ENCODE measurements around the gene CHD6. TPM values are rescaled to one million over a fixed set of nuclear protein-coding genes. Genes with fewer than 3 reads are reported as not detected.

CHD6 gene
- total RNA-seq, 2 donors from 2014 or later: 40.9 to 72.0 TPM

- intact Hi-C loops (cut with DNase I): no loop called here
- TF ChIP-seq POLR2AphosphoS5 (IDR thresholded peaks at IDR 0.05) (no peak), CTCF (IDR thresholded peaks at IDR 0.05) (no peak), POLR2A (IDR thresholded peaks at IDR 0.05) (no peak)
- Histone ChIP-seq H3K4me3 (no peak overlapping the region), H3K9me3 (no peaks in the 10 kb centered on the region), H3K27ac (no peak overlapping the region), H3K36me3 (no peaks in the 10 kb centered on the region), H3K27me3 (replicated peaks; ENCODE audit: insufficient read depth) (no peaks in the 10 kb centered on the region), H3K4me1 (replicated peaks) (no peaks in the 10 kb centered on the region)
- no peak for DNase-seq (ENCODE audit: low spot score)
- WGBS: 80% methylated on average over 2 of the region's 2 CpGs
Measured at GRCh38 chr20:41379551-41379950, 238.6 kb downstream of the CHD6 start.

GRCh38 chr20:41377275-41377674, 240.9 kb downstream of the CHD6 start:
- TF ChIP-seq POLR2A (IDR thresholded peaks at IDR 0.05) (no peak), CTCF (IDR thresholded peaks at IDR 0.05) (no peak), POLR2AphosphoS5 (IDR thresholded peaks at IDR 0.05) (no peak)
- Histone ChIP-seq H3K9me3 (no peaks in the 10 kb centered on the region), H3K4me1 (replicated peaks) (no peaks in the 10 kb centered on the region), H3K36me3 (no peaks in the 10 kb centered on the region), H3K27me3 (replicated peaks; ENCODE audit: insufficient read depth) (no peaks in the 10 kb centered on the region), H3K4me3 (no peak overlapping the region), H3K27ac (no peak overlapping the region)
- no peak for DNase-seq (ENCODE audit: low spot score)
- WGBS: 77% methylated on average over 6 of the region's 6 CpGs
- intact Hi-C loops (cut with DNase I): no loop called here

- no peaks in the 10 kb centered on the region for H3K27me3 ChIP-seq (replicated peaks; ENCODE audit: insufficient read depth)
- TF ChIP-seq POLR2AphosphoS5 (IDR thresholded peaks at IDR 0.05): no peak
- no peak for TF ChIP-seq CTCF (IDR thresholded peaks at IDR 0.05)
- TF ChIP-seq POLR2A (IDR thresholded peaks at IDR 0.05): no peak
- no peak overlapping the region for H3K27ac ChIP-seq
- H3K4me3 ChIP-seq: no peak overlapping the region
- WGBS: 92% methylated on average over 5 of the region's 5 CpGs
- H3K4me1 ChIP-seq (replicated peaks): no peaks in the 10 kb centered on the region
- H3K9me3 ChIP-seq: no peaks in the 10 kb centered on the region
- intact Hi-C loops (cut with DNase I): no loop called here
- DNase-seq (ENCODE audit: low spot score): no peak
- no peaks in the 10 kb centered on the region for H3K36me3 ChIP-seq
Measured at GRCh38 chr20:41376349-41376748, 241.8 kb downstream of the CHD6 start.

- DNase-seq (ENCODE audit: low spot score): no peak
- H3K36me3 ChIP-seq: no peaks in the 10 kb centered on the region
- H3K4me1 ChIP-seq (replicated peaks): no peaks in the 10 kb centered on the region
- no peaks in the 10 kb centered on the region for H3K9me3 ChIP-seq
- intact Hi-C loops (cut with DNase I): no loop called here
- WGBS: 85% methylated on average over 9 of the region's 9 CpGs
- TF ChIP-seq POLR2AphosphoS5 (IDR thresholded peaks at IDR 0.05) (no peak), POLR2A (IDR thresholded peaks at IDR 0.05) (no peak), CTCF (IDR thresholded peaks at IDR 0.05) (no peak)
- no peaks in the 10 kb centered on the region for H3K27me3 ChIP-seq (replicated peaks; ENCODE audit: insufficient read depth)
- H3K4me3 ChIP-seq: no peak overlapping the region
- H3K27ac ChIP-seq: no peak overlapping the region
Measured at GRCh38 chr20:41375846-41376245, 242.3 kb downstream of the CHD6 start.

GRCh38 chr20:41373931-41374920, 244.0 kb downstream of the CHD6 start:
- H3K4me1 ChIP-seq (replicated peaks): no peaks in the 10 kb centered on the region
- no peaks in the 10 kb centered on the region for H3K27me3 ChIP-seq (replicated peaks; ENCODE audit: insufficient read depth)
- no peaks in the 10 kb centered on the region for H3K36me3 ChIP-seq
- TF ChIP-seq POLR2A (IDR thresholded peaks at IDR 0.05): no peak
- H3K27ac ChIP-seq: no peak overlapping the region
- 82% methylated on average over 9 of the region's 9 CpGs for WGBS
- no peak for DNase-seq (ENCODE audit: low spot score)
- no peaks in the 10 kb centered on the region for H3K9me3 ChIP-seq
- no peak overlapping the region for H3K4me3 ChIP-seq
- intact Hi-C loops (cut with DNase I): no loop called here

All from prostate gland (tissue), 2 donors.